NCI-H2196 treated with DMSO at 0.1 percent for 48 hours (cell line): Measurements from ENCODE around the gene ALKBH5.

Experiments used
- DNase-seq: peaks from one replicate; lab custom pipeline; 2025; ENCODE audit not compliant: unreplicated experiment; lab: John Stamatoyannopoulos, UW

The ALKBH5 gene

GRCh38 chr17:18258356-18259038 is 74.9 kb downstream of the ALKBH5 start, which contains the start of gene FLII:
Gene FLII, minus strand, starts transcription at chr17:18258738. Its CDS starts 48 bp downstream, at chr17:18258690.
- DNase-seq, result no peak
